Epithelial cell of esophagus (primary cell): Measurements from ENCODE around the gene CDKN1A.

Source experiments
- DNase-seq: peaks from one replicate; pipeline ENCODE4 v3.0.0; 2010; ENCODE audit warnings: low read depth
- H3K4me3 ChIP-seq: 2 replicates; pipeline ENCODE4 v1.5.1; 2011; ENCODE audit warnings: mild to moderate bottlenecking, low read length, control low read depth
- TF ChIP-seq, protein P1 (sequence below): IDR thresholded peaks from 2 replicates; pipeline ENCODE4 v1.5.1; 2011; ENCODE audit warnings: low read depth, mild to moderate bottlenecking, low read length, control low read depth, inconsistent platforms; ENCODE audit not compliant: insufficient read depth; ENCODE audit errors: missing control alignments

Gene CDKN1A

DNA sequence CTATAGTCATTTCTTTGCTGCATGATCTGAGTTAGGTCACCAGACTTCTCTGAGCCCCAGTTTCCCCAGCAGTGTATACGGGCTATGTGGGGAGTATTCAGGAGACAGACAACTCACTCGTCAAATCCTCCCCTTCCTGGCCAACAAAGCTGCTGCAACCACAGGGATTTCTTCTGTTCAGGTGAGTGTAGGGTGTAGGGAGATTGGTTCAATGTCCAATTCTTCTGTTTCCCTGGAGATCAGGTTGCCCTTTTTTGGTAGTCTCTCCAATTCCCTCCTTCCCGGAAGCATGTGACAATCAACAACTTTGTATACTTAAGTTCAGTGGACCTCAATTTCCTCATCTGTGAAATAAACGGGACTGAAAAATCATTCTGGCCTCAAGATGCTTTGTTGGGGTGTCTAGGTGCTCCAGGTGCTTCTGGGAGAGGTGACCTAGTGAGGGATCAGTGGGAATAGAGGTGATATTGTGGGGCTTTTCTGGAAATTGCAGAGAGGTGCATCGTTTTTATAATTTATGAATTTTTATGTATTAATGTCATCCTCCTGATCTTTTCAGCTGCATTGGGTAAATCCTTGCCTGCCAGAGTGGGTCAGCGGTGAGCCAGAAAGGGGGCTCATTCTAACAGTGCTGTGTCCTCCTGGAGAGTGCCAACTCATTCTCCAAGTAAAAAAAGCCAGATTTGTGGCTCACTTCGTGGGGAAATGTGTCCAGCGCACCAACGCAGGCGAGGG, 594 bp upstream of the CDKN1A start:
- TF ChIP-seq, protein P1, sequence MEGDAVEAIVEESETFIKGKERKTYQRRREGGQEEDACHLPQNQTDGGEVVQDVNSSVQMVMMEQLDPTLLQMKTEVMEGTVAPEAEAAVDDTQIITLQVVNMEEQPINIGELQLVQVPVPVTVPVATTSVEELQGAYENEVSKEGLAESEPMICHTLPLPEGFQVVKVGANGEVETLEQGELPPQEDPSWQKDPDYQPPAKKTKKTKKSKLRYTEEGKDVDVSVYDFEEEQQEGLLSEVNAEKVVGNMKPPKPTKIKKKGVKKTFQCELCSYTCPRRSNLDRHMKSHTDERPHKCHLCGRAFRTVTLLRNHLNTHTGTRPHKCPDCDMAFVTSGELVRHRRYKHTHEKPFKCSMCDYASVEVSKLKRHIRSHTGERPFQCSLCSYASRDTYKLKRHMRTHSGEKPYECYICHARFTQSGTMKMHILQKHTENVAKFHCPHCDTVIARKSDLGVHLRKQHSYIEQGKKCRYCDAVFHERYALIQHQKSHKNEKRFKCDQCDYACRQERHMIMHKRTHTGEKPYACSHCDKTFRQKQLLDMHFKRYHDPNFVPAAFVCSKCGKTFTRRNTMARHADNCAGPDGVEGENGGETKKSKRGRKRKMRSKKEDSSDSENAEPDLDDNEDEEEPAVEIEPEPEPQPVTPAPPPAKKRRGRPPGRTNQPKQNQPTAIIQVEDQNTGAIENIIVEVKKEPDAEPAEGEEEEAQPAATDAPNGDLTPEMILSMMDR, result no peak
- peak overlapping the region; percentile 94 for H3K4me3 ChIP-seq
- peak; percentile 49 for DNase-seq

DNA sequence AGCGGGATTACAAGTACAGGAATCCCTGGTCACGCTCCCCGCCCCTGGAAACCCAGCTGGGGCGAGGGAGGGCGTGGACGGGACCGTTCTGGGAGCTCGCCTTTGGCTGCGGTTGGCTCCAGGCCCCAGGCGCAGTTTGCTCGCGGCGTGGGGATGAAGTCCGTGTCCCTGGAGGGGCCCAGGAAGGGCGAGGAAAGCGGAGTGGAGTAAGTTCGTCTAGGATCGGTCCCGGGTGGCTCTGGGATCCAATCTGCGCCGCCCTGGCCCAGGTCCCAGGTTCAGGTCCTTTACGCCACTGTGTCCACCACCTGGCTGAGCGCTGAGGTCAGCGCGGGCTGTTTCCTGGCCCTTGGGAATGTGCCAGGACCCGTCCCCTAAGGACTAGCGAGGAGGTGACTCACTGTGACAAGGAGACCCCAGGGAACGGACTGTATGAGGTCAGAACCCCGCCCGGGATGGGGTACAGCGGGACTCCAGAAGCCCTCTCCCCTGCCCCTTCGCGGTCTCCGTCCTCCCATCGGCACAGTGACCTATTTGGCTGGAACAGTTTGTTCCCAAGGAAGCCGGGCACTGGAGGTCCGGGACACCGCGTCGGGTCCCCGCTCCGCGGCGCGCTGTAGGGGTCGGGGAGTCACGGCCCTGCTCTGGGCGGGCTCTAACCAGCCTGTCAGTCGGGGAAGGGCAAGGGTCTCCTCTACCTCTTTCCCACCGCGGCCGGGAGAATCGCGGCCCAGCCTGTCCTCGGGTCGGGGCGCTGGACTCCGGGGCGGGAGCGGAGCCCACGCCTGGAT, 724 bp downstream of the CDKN1A start:
- DNase-seq, result peak; percentile 39
- H3K4me3 ChIP-seq, result peak overlapping the region; percentile 94
- TF ChIP-seq, protein P1, result no peak

DNA sequence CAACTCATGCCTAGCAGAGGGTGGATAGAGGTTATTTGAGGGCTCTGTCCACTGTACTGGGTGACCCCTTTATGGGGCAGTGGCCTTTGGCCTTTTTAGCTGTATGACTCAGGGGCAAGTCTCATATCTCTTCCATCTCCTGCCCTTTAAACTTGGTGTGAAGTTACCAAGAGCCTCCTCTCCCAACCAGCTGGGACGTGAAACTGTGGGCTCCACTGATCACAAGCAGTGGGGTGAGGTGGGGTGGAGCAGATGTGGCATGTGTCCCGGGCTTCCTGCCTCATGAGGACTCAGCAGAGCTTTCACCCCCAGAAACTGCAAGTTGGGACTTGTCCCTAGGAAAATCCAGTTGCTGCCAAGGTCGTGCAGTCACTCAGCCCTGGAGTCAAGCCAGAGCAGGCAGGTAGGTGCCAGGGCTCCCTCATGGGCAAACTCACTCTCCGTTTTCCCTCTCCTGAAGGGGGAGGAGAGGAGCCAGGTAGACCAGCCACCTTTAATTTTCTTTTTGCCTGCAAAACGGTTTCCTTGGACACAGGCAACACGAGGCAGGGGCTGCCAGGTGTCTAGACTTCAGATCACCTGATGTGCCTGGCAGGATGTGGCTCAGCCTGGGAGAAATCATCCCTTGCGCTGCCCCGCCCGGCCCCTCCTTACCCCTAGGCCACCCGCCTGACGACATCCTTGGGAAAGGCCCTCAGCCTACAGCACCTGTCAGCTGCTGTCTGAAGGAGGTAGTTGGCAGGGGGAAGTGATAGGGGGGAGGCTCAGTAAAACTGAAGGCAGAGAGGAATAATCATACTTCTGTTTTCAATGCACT, 4.0 kb downstream of the CDKN1A start:
- peak overlapping the region; percentile 94 for H3K4me3 ChIP-seq
- TF ChIP-seq, protein P1, result no peak
- peak; percentile 98 for DNase-seq

GRCh38 chr6:36683145-36683655, 4.7 kb downstream of the CDKN1A start:
- no peak for DNase-seq
- H3K4me3 ChIP-seq, result no peak overlapping the region
- TF ChIP-seq, protein P1, result no peak

DNA sequence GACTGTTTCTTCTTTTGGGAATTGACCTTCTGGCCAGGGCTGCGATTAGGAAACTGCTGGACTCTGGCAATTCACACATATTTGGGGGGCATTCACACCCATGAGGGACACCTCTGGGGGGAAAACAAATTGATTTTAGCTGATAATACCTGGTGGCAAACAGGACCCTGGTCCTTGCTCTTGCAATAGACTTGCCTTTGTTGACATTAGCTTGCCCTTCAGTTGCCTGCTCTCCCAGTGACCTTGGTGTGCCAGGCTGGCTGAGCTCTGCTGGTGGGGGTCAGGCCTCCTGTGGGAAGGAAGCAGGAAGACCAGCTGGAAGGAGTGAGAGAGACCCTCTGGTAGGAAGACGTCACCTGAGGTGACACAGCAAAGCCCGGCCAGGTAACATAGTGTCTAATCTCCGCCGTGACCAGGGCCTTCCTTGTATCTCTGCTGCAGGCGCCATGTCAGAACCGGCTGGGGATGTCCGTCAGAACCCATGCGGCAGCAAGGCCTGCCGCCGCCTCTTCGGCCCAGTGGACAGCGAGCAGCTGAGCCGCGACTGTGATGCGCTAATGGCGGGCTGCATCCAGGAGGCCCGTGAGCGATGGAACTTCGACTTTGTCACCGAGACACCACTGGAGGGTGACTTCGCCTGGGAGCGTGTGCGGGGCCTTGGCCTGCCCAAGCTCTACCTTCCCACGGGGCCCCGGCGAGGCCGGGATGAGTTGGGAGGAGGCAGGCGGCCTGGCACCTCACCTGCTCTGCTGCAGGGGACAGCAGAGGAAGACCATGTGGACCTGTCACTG, 5.3 kb downstream of the CDKN1A start:
- TF ChIP-seq, protein P1, result no peak
- no peak overlapping the region for H3K4me3 ChIP-seq
- no peak for DNase-seq

- H3K4me3 ChIP-seq, result no peak overlapping the region
- DNase-seq, result no peak
- TF ChIP-seq, protein P1, result no peak
These were observed 5.9 kb downstream of the CDKN1A start for GRCh38 chr6:36684447-36684812.
